ENCODE data around the gene GLP2R. TPM values are rescaled to one million over a fixed set of nuclear protein-coding genes. Genes with fewer than 3 reads are reported as not detected.

Gene GLP2R
- total RNA-seq, 1 donor = 0.43 TPM

GRCh38 chr17:9820448-9820847, 5.3 kb upstream of the GLP2R start:
- no peak for DNase-seq (ENCODE audit: low read depth)
- TF ChIP-seq, protein P1, sequence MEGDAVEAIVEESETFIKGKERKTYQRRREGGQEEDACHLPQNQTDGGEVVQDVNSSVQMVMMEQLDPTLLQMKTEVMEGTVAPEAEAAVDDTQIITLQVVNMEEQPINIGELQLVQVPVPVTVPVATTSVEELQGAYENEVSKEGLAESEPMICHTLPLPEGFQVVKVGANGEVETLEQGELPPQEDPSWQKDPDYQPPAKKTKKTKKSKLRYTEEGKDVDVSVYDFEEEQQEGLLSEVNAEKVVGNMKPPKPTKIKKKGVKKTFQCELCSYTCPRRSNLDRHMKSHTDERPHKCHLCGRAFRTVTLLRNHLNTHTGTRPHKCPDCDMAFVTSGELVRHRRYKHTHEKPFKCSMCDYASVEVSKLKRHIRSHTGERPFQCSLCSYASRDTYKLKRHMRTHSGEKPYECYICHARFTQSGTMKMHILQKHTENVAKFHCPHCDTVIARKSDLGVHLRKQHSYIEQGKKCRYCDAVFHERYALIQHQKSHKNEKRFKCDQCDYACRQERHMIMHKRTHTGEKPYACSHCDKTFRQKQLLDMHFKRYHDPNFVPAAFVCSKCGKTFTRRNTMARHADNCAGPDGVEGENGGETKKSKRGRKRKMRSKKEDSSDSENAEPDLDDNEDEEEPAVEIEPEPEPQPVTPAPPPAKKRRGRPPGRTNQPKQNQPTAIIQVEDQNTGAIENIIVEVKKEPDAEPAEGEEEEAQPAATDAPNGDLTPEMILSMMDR (IDR thresholded peaks at IDR 0.05; ENCODE audit: insufficient read depth, low read depth, low read length) = no peak

DNA sequence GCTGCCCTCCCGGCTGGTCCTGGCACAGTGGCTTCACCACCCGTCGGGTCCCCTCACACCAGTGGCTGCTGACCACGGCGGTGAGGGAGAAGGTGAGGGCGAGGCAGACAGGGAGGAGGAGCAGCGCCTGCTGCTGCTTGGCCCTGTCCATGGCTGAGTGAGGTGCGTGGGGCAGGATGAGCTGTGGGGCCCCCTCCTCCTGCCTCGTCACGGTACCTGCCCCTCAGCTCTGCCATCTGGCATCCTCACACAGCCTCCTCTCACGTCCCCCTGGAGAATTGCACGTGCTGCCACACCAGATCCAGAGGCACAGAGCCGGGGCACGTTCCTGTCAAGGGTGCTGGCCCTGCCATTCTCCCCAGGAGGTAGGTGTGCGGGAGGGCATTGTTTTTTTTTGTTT, 3.8 kb upstream of the GLP2R start, which contains the start of gene GSG1L2:
TSS of gene GSG1L2 (minus strand) at position 159 of the 400 bp plus-strand sequence. CDS start at position 151, 8 bp downstream.
- TF ChIP-seq, protein P1 (IDR thresholded peaks at IDR 0.05; ENCODE audit: insufficient read depth, low read depth, low read length) = no peak
- DNase-seq (ENCODE audit: low read depth) = no peak
- no peak within 1 kb of the TSS for H3K4me3 ChIP-seq (ENCODE audit: low read depth, low read length)

More at GRCh38 chr17:9820448-9820847, 5.3 kb upstream of the GLP2R start:
- no peak overlapping the region for H3K4me3 ChIP-seq (ENCODE audit: low read depth, low read length)

GRCh38 chr17:9824094-9824493, 1.6 kb upstream of the GLP2R start:
- no peak for DNase-seq (ENCODE audit: low read depth)
- H3K4me3 ChIP-seq (ENCODE audit: low read depth, low read length) = no peak overlapping the region
- TF ChIP-seq, protein P1 (IDR thresholded peaks at IDR 0.05; ENCODE audit: insufficient read depth, low read depth, low read length) = peak; percentile 39

GRCh38 chr17:9824797-9825338, 856 bp upstream of the GLP2R start:
- TF ChIP-seq, protein P1 (IDR thresholded peaks at IDR 0.05; ENCODE audit: insufficient read depth, low read depth, low read length) = no peak
- H3K4me3 ChIP-seq (ENCODE audit: low read depth, low read length) = no peak overlapping the region
- no peak for DNase-seq (ENCODE audit: low read depth)

DNA sequence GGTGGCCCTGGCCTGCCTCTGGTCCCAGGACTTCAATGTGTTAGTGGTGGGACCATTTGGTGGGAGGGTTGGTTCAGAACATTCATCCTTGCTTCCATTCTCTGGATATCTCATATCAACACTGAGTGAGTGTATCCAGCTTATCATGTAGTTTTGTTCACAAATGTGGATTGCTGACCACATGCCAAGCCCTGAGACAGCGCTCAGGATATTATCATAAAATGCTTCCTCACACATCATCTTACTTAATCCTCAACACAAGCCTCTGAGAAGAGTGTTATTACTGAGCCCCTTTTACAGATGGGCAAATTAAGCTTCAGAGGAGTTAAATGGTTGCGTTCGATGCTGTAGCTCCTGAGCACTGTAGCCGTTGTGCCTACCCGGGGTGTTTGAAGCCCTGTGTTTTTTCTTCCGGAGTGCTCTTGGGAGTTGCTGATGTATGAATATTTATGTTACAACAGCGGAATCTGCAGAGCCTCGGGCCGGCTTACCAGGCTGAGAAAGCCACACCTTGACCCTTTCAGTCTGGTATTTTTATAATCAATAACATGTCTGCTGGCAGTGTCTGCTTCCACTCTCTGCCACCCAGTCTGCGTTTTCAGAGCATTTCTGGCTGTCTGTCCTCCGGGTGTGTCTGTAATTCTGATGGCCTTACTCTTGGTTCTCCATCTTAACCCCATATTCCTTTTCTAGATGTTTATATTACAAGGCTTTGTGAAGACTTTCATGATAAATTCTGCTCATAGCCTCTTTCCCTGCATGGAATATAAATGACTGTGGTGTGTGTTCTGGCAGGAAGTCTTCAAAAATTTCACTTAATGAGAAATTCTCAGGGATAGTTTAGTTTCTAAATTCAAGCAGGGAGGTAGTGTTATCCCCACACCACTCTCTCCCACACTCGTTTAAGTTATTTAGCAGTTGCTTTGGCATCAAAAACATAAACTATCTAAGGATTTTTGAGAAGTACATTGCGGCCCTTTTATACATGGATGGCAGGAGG, 2.9 kb downstream of the GLP2R start:
- DNase-seq (ENCODE audit: low read depth) = peak; percentile 91
- no peak overlapping the region for H3K4me3 ChIP-seq (ENCODE audit: low read depth, low read length)
- TF ChIP-seq, protein P1 (IDR thresholded peaks at IDR 0.05; ENCODE audit: insufficient read depth, low read depth, low read length) = no peak

- TF ChIP-seq, protein P1 (IDR thresholded peaks at IDR 0.05; ENCODE audit: insufficient read depth, low read depth, low read length) = no peak
- no peak for DNase-seq (ENCODE audit: low read depth)
- no peak overlapping the region for H3K4me3 ChIP-seq (ENCODE audit: low read depth, low read length)
Observed at GRCh38 chr17:9829343-9829742, 3.6 kb downstream of the GLP2R start.

All from fibroblast of villous mesenchyme (primary cell).